GM20431 (cell line): ENCODE data around the gene PLCB1.

Source experiments
- in situ Hi-C: fragments of 300-500 bp; cut with MseI, MboI; formaldehyde crosslinking; loops from one replicate; pipeline ENCODE4 v1.15.0; 2020; ENCODE audit warnings: low sequenced_read_pairs; ENCODE audit not compliant: unreplicated experiment

The PLCB1 gene

DNA sequence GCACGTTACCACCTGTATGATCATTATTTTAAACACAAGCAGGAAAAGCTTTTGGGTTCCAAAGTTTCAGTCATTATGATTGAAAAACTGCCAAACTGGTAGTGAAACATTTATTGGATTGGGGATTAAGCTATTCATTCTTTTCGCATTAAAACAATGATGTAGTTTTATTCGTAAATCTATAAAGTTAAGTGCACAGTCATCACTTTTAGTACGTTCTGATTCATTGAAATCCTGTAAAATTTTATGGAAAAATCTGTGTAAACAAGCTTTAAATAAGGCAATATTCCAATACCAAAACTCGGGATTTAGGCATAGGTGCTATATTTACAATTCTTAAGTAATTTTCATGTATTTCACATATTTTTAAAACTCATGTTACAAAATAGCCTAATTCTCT, 379.9 kb downstream of the PLCB1 start:
- in situ Hi-C loops: no loop called here

DNA sequence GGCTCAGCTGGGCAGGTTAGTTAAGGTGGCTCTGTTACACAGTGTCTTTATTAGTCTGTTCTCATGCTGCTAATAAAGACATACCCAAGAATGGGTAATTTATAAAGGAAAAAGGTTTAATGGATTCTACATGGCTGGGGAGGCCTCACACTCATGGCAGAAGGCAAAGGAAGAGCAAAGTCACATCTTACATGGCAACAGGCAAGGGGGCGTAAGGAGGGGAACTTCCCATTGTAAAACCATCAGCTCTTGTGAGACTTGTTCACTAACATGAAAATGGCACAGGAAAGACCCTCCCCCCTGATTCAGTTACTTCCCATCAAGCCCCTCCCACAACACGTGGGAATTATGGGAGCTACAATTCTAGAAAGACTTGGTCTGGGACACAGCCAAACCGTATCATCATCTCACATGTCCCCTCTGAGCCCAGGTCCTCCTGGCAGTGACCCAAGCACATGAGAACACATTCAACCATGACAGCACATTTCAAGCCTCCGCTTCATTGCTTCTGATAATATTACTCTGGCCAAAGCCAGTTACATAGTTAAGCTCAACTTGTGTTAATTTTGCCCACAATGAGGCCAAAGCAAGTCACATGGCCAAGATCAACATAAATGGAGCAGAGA, 383.9 kb downstream of the PLCB1 start:
- in situ Hi-C loops: no loop called here

DNA sequence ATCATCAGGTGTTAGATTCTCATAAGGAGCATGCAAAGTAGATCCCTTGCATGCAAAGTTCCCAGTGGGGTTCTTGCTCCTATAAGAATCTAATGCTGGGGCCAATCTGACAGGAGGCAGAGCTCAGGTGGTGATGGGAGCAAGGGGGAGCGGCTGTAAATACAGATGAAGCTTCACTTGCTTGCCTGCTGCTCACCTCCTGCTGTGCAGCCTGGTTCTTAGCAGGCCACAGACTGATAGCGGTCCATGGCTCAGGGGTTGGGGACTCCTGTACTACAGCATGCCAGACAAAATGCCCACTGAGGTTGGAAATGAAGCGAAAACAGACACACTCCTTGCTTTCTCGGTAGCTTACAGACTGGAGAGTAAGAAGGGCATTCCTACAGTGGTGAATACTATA, 386.8 kb downstream of the PLCB1 start:
- in situ Hi-C loops: no loop called here

DNA sequence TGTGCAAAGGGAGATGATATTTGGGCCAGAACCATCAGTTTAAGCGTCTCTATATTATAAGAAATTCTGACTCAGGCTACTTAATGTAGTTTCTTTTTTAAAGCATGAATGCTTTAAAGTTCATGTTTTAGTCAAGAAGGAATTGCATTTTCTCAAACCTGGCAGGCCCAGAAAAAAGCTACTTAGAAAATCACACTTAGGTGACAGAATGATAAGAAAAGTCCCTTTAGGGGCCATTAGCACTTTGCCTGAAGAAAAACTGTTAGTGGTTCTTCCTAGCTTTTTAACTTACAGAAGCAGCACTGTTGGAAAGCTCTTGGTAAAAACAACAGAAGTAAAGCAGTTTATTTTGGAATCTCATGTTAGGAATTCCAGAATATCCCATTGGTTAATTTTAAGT, 387.8 kb downstream of the PLCB1 start:
- in situ Hi-C loops: no loop called here

DNA sequence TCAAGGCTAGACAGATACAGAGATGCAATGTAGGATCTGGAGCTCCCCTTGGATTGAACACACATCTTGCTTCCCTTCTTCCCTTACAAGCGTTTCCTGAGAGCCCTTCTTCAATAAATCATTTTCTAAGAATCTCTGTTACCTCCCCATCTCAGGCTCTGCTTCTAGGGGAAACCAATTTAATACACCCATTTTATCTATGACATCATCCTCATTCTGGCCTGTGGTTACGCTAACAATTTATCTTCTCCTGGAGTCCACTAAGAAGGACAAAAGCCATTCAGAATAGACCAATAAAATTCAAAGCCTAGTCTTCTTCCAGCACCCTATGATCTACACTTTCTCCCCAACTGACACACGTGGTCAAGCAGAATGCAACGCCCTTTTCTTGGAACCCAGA, 390.1 kb downstream of the PLCB1 start:
- in situ Hi-C loops: no loop called here

DNA sequence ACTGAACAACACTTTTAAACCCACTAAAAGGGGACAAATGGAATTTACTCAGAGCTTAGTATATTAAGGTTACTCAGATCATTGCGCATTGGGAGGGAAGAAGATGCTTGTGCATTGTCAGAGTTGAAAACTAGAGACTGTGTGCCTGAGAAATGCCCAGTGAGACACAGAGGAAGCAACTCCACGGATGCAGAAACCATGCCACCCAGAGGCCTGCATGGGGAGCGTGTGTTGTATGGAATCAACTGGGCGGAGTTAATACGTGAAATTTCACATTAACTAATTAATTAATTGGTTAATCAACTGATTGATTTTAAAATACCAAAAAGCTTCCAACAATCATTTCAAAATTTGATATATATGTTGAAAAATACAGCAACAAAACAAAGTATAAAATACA, 391.6 kb downstream of the PLCB1 start:
- in situ Hi-C loops: no loop called here

DNA sequence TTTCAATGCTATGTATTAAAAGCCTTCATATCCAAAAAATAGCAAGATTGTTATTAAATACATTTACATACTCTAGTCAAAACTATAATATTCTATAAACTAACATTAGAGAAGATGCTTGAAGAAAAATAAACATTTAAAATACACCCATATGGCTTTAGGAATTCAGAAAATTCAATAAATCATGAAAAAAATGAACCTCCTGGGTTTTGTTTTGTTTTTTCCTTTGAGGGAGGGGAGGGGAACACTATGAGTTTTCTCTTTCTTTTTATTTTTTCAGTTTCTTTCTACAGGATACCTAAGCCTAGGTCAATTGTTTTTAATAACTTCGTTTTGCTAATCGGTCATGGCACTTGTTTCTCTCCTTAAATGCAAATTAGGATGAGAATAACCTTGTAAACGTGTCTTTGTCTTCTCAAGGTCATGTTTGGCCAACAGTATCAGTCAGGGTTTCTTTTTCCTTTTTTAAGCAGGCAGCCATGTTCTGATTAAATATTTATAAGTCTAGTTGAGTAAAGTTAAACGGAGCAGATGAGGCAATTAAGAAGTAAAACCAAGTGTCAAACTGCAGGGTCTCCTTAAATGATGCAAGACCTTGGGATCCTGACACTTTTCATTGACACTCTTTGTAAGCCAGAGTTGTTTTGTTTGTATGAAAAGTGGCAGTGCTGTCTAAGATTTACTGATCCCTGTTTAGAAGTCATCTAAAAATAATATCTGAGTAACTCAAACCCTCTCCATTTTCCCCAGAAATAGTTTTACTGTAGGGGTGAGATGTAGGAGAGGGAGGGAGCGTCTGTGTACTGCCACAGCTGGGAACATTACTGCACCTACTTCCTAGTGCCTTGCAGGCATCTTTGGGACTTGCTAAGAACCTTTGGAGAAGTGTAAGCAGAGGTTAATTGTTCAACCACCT, 392.3 kb downstream of the PLCB1 start:
- in situ Hi-C loops: no loop called here

DNA sequence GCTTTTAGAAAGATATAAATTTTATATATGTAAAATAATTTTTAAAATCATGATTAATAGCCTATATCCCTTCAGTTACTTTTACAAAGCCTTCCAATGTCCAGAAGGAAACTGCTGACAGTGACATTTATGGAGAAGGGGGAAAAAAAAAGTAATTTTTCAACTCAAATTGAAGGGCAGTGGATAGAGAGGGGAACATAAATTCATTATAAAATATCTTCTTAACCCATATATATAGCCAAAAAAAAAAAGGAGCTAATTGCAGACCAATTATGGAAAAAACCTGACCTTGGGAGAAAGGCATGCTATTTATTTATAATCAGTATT, 392.9 kb downstream of the PLCB1 start:
- in situ Hi-C loops: no loop called here

DNA sequence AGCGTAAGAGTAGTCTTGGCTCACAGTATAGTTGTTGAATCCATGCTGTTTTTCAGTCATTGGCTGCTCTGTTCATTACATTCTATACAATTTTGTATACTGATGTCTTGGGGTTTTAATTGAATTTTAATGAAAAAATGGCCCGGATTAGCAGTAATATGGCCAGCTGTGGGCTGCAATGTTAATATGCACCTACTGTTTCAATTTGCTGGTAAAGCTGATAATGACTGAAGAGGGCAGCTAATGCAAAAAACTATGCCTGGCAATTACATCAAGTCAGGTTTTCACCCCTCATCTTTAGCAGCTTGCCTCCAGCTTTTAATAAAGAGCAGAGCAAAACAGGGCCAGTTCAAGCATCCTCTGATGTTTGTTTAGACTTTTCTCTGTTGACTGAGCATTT, 394.5 kb downstream of the PLCB1 start:
- in situ Hi-C loops: no loop called here

DNA sequence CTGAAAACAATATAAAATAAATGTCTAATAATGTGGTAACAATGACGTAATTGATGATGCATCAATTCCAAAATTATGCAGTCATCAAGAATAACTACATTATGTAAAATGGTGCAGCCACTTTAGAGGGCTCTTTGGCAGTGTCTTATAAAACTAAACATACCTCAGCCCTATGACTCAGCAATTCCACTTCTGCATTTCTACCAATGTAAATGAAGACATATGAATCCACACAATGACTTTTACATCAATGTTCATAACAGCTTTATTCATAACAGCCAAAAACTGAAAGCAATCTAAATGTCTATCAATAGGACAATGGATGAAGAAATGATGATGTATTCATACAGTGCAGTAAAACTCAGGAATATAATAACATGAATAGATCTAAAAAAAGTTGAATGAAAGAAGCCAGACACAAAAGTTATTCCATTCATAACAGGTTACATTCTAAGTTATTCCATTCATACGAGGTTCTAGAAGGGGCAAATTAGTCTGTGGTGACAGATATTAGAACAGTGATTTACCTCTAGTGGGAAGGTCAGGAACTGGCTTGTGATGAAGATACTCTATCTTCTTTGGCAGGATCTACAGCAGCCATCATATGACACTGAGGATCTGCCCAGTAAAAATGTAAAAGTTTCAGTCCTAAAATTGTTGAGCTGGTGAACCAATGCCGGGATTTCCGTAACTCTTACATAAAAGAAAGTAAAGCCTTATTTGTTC, 396.1 kb downstream of the PLCB1 start:
- in situ Hi-C loops: no loop called here

DNA sequence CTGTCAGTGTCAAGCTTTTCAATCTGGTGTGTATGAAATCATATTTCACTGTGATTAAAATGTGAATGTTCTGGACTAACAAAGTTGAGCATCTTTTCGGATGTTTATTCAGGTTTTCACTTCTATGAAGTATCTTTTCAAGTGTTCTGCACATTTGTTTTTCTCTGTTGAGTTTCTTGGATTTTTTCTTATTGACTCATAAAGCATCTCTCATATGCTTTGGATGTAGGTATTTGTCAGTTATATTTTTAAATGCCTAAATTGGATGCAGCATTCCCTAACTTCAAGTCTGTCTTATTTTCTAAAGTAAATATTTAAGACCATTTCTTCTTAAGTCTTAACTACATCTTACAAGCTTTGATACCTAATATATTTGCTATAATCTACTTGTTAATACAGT, 398.0 kb downstream of the PLCB1 start:
- in situ Hi-C loops: no loop called here

DNA sequence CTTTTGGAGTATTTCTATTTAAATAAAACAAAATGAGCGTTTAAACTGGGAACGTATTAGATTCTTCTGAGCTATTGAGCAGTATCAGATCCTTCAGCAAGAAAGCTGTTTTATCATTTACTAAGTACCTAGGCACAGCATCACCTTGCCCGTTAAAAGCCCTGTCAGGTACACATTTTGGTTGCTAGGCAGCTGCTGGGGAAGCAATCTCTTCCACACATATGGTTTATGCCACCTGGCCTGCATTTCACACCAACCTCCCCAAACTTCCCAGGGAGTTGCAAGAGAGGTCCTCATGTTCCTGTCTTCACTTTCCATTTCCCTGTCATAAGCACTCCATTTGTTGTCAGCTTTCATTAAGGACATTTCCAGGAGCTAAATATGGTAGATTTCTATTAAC, 400.1 kb downstream of the PLCB1 start:
- in situ Hi-C loops: no loop called here

DNA sequence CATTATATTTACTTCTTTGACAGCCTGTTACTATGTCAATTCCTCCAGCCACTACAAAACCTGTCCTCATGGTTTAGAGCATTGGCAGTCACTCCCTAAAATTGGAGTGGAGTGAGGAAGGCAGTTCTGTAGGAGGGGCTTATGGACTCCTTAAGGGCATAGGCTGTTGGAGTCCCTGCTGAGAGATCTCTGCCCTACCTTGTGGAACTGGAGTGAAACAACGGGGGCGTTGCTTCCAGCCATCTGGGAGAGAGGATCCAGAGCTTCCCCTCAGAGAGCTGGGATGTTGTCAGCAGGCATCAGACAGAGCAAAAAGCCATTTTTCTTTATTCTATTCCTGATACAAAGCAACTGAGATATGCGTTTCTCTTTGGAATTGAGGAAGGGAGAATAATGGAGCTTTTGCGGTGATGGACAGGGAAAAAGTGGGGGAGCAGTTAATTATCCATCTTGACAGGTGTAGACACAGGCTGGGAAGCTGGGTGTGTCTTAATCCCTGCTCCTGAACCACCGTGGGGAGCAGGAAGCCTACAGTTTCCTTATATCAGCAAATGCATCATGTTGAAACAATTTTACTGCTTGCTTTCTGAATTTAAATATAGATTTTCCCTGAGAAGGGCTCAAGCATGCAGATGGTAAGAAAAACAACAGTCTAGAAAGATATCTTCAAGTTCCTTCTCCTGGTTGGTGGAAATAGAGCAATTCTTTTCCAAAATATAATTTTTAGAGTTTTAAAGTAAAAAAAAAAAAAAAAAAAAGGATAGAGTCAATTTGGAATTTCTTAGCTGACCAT, 402.5 kb downstream of the PLCB1 start:
- in situ Hi-C loops: no loop called here

DNA sequence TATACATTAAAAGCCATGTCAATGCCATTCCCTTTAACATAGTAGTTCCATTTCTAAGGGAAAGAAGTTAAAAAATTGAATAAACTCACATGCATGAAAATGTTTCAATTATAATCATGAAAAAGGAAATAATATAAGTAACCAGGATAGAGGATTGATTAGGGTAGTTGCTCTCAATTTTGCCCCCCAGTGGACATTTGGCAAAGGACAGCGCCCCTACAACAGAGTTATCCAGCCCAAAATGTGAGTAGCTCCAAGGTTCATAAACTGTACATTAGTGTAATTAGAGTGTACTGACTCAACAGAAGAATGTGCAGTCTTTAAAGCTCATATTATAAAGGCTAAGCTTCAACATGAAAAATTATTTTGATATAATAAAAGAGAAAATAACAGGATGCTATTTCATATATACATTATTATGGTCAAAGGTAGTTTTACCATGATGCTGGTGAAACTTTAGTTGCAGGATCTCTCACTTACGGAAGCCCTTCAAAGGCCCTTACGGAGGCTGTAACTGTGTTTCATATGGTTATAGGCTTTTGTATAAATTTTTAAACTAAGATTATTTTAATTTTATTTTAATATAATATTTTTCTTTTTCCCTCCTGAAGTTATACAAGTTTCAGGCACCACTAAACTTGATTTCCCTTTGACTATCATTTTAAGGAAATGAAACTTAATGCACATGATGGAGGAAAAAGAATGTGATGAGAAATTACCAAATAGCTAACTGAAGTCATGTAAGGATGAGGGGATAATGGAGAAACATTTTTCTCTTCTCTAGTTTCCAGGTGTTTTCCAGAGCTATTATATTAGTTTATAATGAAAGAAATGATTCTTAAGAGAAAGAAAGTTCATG, 403.6 kb downstream of the PLCB1 start:
- in situ Hi-C loops: no loop called here

DNA sequence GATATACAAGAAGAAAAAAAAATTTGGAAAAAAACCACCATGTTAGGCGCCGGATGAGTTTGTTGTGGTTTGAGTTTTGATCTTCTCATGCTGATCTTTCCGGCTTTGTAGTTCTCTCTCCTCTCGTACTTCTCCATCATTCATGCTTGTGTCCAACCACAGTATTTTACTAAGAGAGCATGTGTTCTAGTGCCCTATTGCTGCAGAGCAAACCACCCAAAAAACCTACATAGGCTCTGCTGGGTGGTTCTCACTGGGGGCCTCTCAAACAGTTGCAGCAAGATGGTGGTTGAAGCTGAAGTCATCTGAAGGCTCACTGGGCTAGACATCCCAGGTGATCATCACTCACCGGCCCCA, 404.2 kb downstream of the PLCB1 start:
- in situ Hi-C loops: no loop called here

DNA sequence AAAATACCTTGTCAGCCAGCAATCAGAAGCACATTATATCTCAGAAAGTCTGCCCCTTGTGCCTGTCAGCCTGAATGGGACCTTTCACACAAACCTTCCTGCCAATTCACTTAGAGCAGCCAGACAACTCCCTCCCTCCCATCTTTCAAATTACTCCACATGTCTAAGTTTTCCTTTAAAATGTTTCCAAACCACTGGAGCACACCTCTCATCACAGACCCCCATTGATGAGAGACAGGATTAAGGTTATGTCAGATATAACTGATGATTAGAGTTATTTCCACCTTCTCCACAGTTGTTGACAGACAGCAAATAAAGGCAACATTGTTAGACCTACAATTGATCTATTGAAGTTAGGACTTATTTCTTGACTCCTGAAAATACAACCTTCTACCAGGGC, 408.4 kb downstream of the PLCB1 start:
- in situ Hi-C loops: no loop called here

DNA sequence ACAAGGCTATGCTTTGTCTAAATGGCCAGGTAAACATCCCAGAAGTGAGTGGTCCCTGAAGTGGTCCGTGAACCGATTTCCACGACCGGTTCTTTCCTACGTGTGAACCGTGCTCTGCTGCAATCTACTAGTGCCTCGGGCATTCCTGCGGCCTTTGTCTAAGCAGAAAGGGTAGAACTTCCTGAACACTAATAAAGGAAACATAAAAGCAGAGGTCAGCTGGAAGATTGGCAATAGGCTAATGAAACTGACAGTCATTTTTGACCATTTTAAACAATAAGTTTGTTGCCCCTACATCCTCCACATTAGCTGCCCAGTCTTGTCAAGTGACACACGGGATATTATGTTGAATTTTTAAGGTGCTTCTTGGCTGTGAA, 410.0 kb downstream of the PLCB1 start:
- in situ Hi-C loops: no loop called here

DNA sequence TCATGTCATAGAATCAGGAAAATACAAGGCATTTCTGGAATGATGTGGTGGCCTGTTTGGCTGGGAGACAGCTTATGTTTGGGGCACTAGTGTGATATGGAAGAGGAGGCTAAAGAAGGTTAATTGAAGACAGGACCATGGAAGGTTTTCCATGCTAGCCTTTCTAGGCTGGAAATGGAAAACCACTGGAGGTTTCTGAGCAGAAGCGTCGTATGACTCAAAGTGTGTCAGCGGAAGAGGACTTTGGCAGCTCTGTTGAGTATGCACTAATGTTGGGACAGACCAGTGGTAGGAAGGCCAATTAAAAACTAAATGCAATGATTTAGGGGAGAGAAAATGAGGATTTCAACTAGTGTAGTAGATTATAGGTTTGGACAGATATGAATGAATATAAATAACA, 413.1 kb downstream of the PLCB1 start:
- in situ Hi-C loops: no loop called here

DNA sequence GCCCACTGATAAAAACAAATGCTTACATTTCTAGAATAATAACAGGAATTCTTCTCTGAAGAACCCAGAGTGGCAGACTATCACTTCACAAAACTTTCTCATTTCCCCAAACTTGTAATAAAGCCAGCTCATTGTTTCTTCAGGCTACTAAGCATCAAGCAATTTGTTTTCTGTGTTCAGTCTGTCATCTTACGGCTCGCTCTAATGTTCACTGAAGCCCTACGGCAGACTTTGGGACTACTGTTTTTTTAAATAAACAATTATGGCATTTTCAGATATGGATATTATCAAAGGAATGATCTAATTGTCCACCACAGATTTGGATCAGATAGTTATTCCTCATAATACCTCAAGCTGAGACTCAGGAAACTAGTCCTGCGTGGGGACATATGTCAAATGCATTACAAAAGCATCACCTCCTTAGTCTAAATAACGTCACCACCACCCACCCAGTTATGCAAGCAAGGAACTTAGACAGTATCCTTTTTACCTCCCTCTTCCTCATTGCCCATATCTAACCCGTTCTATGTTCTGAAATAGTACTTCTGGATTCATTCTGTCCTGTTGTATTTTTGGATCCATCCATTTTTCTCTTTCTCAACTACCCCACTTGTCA, 415.1 kb downstream of the PLCB1 start:
- in situ Hi-C loops: no loop called here
